Neural progenitor cell (in vitro differentiated cells): ENCODE measurements around the gene CDH26. TPM values are rescaled to one million over a fixed set of nuclear protein-coding genes. Genes with fewer than 3 reads are reported as not detected.
"Not testable (repeated sequence)": the region's sequence is repeated elsewhere in the genome, so short reads cannot be mapped to it uniquely, and the experiment has no call there.

Source experiments
- DNase-seq: peaks from one replicate; pipeline ENCODE4 v3.0.0-alpha.2; 2016; ENCODE audit warnings: low spot score
- H2AFZ ChIP-seq: fragments of 200-600 bp; sonication (generic); replicated peaks from 2 replicates; pipeline ENCODE4 v1.6.1; 2016; ENCODE audit warnings: antibody characterized with exemption
- H3F3A ChIP-seq: fragments of 200-600 bp; sonication (generic); 2 replicates; pipeline ENCODE4 v1.6.1; 2016; ENCODE audit warnings: antibody characterized with exemption, low read depth
- H3K27ac ChIP-seq: fragments of 200-600 bp; sonication (generic); 2 replicates; pipeline ENCODE4 v1.5.1; 2016; ENCODE audit warnings: mild to moderate bottlenecking
- H3K27me3 ChIP-seq: fragments of 200-600 bp; sonication (generic); 2 replicates; pipeline ENCODE4 v1.6.1; 2016; ENCODE audit warnings: mild to moderate bottlenecking, moderate library complexity
- H3K36me3 ChIP-seq: fragments of 200-600 bp; sonication (generic); 2 replicates; pipeline ENCODE4 v1.5.1; 2016
- H3K4me1 ChIP-seq: fragments of 200-600 bp; sonication (generic); 2 replicates; pipeline ENCODE4 v1.6.1; 2016; ENCODE audit warnings: mixed run types
- H3K4me2 ChIP-seq: fragments of 200-600 bp; sonication (generic); 2 replicates; pipeline ENCODE4 v1.6.1; 2016
- H3K4me3 ChIP-seq: fragments of 200-600 bp; sonication (generic); 2 replicates; pipeline ENCODE4 v1.5.1; 2016
- H3K79me2 ChIP-seq: fragments of 200-600 bp; sonication (generic); 2 replicates; pipeline ENCODE4 v1.6.1; 2016; ENCODE audit warnings: low read depth
- H3K9ac ChIP-seq: fragments of 200-600 bp; sonication (generic); 2 replicates; pipeline ENCODE4 v1.6.1; 2016
- H3K9me3 ChIP-seq: fragments of 200-600 bp; sonication (generic); 2 replicates; pipeline ENCODE4 v1.5.1; 2016; ENCODE audit warnings: low read depth
- H4K20me1 ChIP-seq: fragments of 200-600 bp; sonication (generic); 2 replicates; pipeline ENCODE4 v1.6.1; 2016; ENCODE audit warnings: low read depth
- H3K27ac Mint-ChIP-seq: 3 replicates; pipeline ENCODE4 v1.8.0; 2021; ENCODE audit warnings: mixed read lengths
- H3K27me3 Mint-ChIP-seq: 2 replicates; pipeline ENCODE4 v1.8.0; 2022; ENCODE audit warnings: low read depth, mild to moderate bottlenecking, inconsistent platforms, moderate library complexity, mixed read lengths; ENCODE audit not compliant: insufficient read depth
- H3K36me3 Mint-ChIP-seq: 3 replicates; pipeline ENCODE4 v1.8.0; 2021; ENCODE audit warnings: mixed read lengths
- H3K4me1 Mint-ChIP-seq: 3 replicates; pipeline ENCODE4 v1.8.0; 2021; ENCODE audit warnings: mixed read lengths
- H3K4me3 Mint-ChIP-seq: 3 replicates; pipeline ENCODE4 v1.8.0; 2021; ENCODE audit warnings: mild to moderate bottlenecking, moderate library complexity, mixed read lengths
- H3K9me3 Mint-ChIP-seq: 3 replicates; pipeline ENCODE4 v1.8.0; 2020; ENCODE audit warnings: mixed read lengths
- EZH2 ChIP-seq: fragments of 200-600 bp; sonication (generic); IDR thresholded peaks from 2 replicates; pipeline ENCODE4 v1.6.1; 2017; ENCODE audit warnings: antibody characterized with exemption, mild to moderate bottlenecking, moderate library complexity
- EZH2phosphoT487 ChIP-seq: fragments of 200-600 bp; sonication (generic); IDR thresholded peaks from 2 replicates; pipeline ENCODE4 v1.6.1; 2017; ENCODE audit warnings: antibody characterized with exemption
- total RNA-seq: library from RNA; depleted of rRNA; stranded (reverse); fragments of >200 nt; gene quantifications from 2 replicates; pipeline ENCODE4 v1.2.3, GENCODE V29; 2015; ENCODE audit warnings: low replicate concordance
- TF ChIP-seq, protein P1 (sequence below): fragments of 200-600 bp; sonication (generic); IDR thresholded peaks from 2 replicates; pipeline ENCODE4 v1.5.1; 2017; ENCODE audit warnings: antibody characterized with exemption, mild to moderate bottlenecking

CDH26 gene
- total RNA-seq, 1 donor from 2014 or later = not detected

DNA sequence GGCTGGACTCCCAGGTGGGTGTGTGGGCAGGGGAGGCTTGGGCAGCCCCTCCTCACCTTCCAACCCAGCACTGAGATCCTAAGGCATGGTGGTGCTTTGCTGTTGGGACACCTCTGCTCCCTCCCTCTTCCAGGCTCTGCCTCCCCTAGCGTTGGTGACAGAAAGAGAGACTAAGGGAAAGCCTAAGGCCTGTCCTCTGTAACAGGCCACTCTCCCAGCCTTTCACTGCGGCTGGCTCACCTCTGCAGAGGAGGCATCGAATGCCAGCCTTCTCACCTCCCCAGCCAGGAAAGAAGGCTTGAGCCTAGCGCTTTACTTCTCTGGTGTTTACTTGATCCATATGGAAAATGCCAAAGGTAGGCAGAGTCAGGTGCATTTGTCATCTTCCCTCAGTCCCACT, 3.5 kb upstream of the CDH26 start:
- H4K20me1 ChIP-seq = no peaks in the 10 kb centered on the region
- no peak overlapping the region for H3K4me2 ChIP-seq
- H3F3A ChIP-seq = no peaks in the 10 kb centered on the region
- DNase-seq = no peak
- H3K27ac Mint-ChIP-seq = no peak overlapping the region
- peaks cover 15% of the 10 kb centered on the region for H3K4me1 Mint-ChIP-seq
- no peak overlapping the region for H3K27ac ChIP-seq
- TF ChIP-seq EZH2phosphoT487 = no peak
- H3K36me3 Mint-ChIP-seq = no peaks in the 10 kb centered on the region
- no peaks in the 10 kb centered on the region for H3K9me3 ChIP-seq
- no peak overlapping the region for H2AFZ ChIP-seq
- H3K4me3 Mint-ChIP-seq = no peak overlapping the region
- peaks cover 4% of the 10 kb centered on the region for H3K27me3 Mint-ChIP-seq
- no peaks in the 10 kb centered on the region for H3K9me3 Mint-ChIP-seq
- H3K79me2 ChIP-seq = no peaks in the 10 kb centered on the region
- no peak overlapping the region for H3K9ac ChIP-seq
- H3K4me3 ChIP-seq = no peak overlapping the region
- H3K27me3 ChIP-seq = no peaks in the 10 kb centered on the region
- H3K4me1 ChIP-seq = peaks cover 12% of the 10 kb centered on the region
- no peaks in the 10 kb centered on the region for H3K36me3 ChIP-seq

DNA sequence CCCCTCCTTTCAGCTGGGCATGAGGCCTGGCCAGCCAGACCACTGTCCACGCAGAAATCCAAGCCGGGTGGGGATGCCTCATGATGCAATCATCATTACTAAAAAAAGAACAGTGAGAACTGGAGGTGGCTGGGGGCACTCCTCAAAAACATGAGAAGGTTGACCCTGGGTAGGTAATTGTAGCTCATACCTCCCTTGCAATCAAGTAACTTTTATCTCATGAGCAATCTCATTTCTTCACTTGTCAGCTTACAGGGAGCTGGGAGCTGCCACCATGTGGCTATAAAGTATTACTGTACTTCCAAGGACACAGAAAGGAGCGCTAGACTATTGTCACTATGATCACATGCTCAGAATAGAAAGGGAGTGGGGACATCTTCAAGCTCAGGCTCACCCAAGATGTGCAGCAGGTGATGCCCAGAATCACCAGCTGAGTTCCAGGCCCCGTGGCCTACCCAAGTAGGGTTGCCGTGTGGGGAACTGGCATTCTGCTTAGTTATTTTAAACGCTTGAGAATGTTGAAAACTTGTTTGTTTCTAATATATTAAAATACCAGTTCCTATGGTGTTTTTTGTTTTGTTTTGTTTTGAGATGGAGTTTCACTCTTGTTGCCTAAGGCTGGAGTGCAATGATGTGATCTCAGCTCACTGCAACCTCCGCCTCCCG, 3.0 kb upstream of the CDH26 start:
- no peak overlapping the region for H3K27ac ChIP-seq
- no peaks in the 10 kb centered on the region for H4K20me1 ChIP-seq
- no peak overlapping the region for H3K9ac ChIP-seq
- no peak overlapping the region for H3K4me3 ChIP-seq
- no peaks in the 10 kb centered on the region for H3K36me3 Mint-ChIP-seq
- no peaks in the 10 kb centered on the region for H3K79me2 ChIP-seq
- H3K4me2 ChIP-seq = no peak overlapping the region
- no peaks in the 10 kb centered on the region for H3K9me3 ChIP-seq
- no peak overlapping the region for H3K27ac Mint-ChIP-seq
- peak; percentile 24 for DNase-seq
- H3K9me3 Mint-ChIP-seq = no peaks in the 10 kb centered on the region
- peaks cover 15% of the 10 kb centered on the region for H3K4me1 Mint-ChIP-seq
- H3K27me3 ChIP-seq = no peaks in the 10 kb centered on the region
- TF ChIP-seq EZH2phosphoT487 (no peak), EZH2 (no peak)
- TF ChIP-seq, protein P1, sequence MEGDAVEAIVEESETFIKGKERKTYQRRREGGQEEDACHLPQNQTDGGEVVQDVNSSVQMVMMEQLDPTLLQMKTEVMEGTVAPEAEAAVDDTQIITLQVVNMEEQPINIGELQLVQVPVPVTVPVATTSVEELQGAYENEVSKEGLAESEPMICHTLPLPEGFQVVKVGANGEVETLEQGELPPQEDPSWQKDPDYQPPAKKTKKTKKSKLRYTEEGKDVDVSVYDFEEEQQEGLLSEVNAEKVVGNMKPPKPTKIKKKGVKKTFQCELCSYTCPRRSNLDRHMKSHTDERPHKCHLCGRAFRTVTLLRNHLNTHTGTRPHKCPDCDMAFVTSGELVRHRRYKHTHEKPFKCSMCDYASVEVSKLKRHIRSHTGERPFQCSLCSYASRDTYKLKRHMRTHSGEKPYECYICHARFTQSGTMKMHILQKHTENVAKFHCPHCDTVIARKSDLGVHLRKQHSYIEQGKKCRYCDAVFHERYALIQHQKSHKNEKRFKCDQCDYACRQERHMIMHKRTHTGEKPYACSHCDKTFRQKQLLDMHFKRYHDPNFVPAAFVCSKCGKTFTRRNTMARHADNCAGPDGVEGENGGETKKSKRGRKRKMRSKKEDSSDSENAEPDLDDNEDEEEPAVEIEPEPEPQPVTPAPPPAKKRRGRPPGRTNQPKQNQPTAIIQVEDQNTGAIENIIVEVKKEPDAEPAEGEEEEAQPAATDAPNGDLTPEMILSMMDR = peak; percentile 35
- H3K4me1 ChIP-seq = peaks cover 12% of the 10 kb centered on the region
- H3F3A ChIP-seq = no peaks in the 10 kb centered on the region
- no peaks in the 10 kb centered on the region for H3K36me3 ChIP-seq
- no peak overlapping the region for H2AFZ ChIP-seq
- peaks cover 4% of the 10 kb centered on the region for H3K27me3 Mint-ChIP-seq
- no peak overlapping the region for H3K4me3 Mint-ChIP-seq

DNA sequence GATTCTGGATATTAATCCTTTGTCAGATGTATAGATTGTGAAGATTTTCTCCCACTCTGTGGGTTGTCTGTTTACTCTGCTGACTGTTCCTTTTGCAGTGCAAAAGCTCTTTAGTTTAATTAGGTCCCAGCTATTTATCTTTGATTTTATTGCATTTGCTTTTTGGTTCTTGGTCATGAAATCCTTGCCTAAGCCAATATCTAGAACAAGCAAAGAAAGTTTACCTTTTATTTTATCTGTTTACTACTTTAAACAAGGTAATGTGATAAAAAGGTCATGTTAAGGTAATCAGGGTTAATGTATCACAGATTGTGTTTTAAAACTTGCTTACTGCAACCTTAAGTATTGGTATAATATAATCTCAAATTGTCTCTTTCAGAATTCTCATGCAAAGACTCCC, 655 bp upstream of the CDH26 start:
- H3K9ac ChIP-seq, DNase-seq, H3K36me3 Mint-ChIP-seq, H3K4me3 ChIP-seq, H3K27ac Mint-ChIP-seq, H3K79me2 ChIP-seq, H3K27me3 ChIP-seq, H3K4me2 ChIP-seq, H3F3A ChIP-seq, H3K9me3 Mint-ChIP-seq, H2AFZ ChIP-seq, H4K20me1 ChIP-seq, H3K36me3 ChIP-seq, H3K9me3 ChIP-seq, H3K27me3 Mint-ChIP-seq, H3K4me3 Mint-ChIP-seq, H3K27ac ChIP-seq: not testable (repeated sequence)
- H3K4me1 ChIP-seq = peaks cover 12% of the 10 kb centered on the region
- peaks cover 15% of the 10 kb centered on the region for H3K4me1 Mint-ChIP-seq

DNA sequence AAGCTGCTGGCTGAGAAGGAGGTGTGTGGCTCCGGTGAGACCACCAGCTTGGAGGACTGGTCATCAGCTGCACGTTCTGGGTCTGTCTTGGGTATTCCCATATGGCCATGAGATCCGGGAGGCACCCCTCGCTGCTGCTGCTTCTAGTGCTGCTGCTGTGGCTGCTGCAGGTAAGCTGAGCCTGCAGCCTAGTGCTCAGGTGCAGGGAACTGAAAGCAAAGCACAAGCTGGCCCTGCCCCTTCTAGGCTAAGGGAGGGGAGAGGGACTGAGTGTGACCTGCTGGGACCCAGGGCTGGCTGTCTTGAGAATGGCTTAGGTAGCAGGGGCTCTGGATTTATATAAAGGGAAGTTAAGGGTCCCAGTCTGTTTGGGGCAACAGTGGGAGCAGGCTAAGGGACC, 403 bp downstream of the CDH26 start:
- peaks cover 15% of the 10 kb centered on the region for H3K4me1 Mint-ChIP-seq
- Histone ChIP-seq H3F3A (no peaks in the 10 kb centered on the region), H3K4me3 (no peak overlapping the region), H3K79me2 (no peaks in the 10 kb centered on the region), H3K27me3 (no peaks in the 10 kb centered on the region), H3K4me2 (peak overlapping the region; percentile 61), H2AFZ (peak overlapping the region; percentile 32), H3K27ac (no peak overlapping the region), H3K36me3 (no peaks in the 10 kb centered on the region), H3K9me3 (no peaks in the 10 kb centered on the region), H4K20me1 (no peaks in the 10 kb centered on the region), H3K4me1 (peaks cover 12% of the 10 kb centered on the region), H3K9ac (no peak overlapping the region)
- peaks cover 4% of the 10 kb centered on the region for H3K27me3 Mint-ChIP-seq
- no peaks in the 10 kb centered on the region for H3K9me3 Mint-ChIP-seq
- peak; percentile 21 for DNase-seq
- H3K4me3 Mint-ChIP-seq = no peak overlapping the region
- H3K36me3 Mint-ChIP-seq = no peaks in the 10 kb centered on the region
- no peak for TF ChIP-seq EZH2phosphoT487
- no peak for TF ChIP-seq EZH2
- TF ChIP-seq, protein P1 = no peak
- H3K27ac Mint-ChIP-seq = no peak overlapping the region
